GM19035 (cell line): ENCODE data around the gene MAP2K3.
A peak's percentile ranks its signal among the peaks of the same experiment; 100 is the strongest.
"Not testable (repeated sequence)": the region's sequence is repeated elsewhere in the genome, so short reads cannot be mapped to it uniquely, and the experiment has no call there.

ENCODE experiments used
- ATAC-seq: cut with Tn5 transposase; IDR thresholded peaks from one replicate; pipeline ENCODE4 v1.9.1; 2021; ENCODE audit not compliant: unreplicated experiment

MAP2K3 gene

GRCh38 chr17:21310061-21310765 is 25.7 kb downstream of the MAP2K3 start:
- not testable (repeated sequence) for ATAC-seq

GRCh38 chr17:21310766-21311602 is 26.5 kb downstream of the MAP2K3 start:
- ATAC-seq: not testable (repeated sequence)

GRCh38 chr17:21313320-21313719 is 28.8 kb downstream of the MAP2K3 start:
- no peak for ATAC-seq

- ATAC-seq: not testable (repeated sequence)
Observed at GRCh38 chr17:21313761-21314160, 29.2 kb downstream of the MAP2K3 start.

- ATAC-seq: not testable (repeated sequence)
Observed at GRCh38 chr17:21314261-21314664, 29.8 kb downstream of the MAP2K3 start.

- not testable (repeated sequence) for ATAC-seq
Observed at GRCh38 chr17:21314701-21315111, 30.2 kb downstream of the MAP2K3 start.

GRCh38 chr17:21315246-21316000 is 30.9 kb downstream of the MAP2K3 start:
- ATAC-seq: not testable (repeated sequence)

- ATAC-seq: peak; percentile 55
Observed at GRCh38 chr17:21316212-21316886, 31.8 kb downstream of the MAP2K3 start.

GRCh38 chr17:21316887-21317500 is 32.5 kb downstream of the MAP2K3 start:
- peak; percentile 17 for ATAC-seq

GRCh38 chr17:21317821-21318220 is 33.3 kb downstream of the MAP2K3 start:
- not testable (repeated sequence) for ATAC-seq

GRCh38 chr17:21318439-21318838 is 33.9 kb downstream of the MAP2K3 start:
- no peak for ATAC-seq

- ATAC-seq: not testable (repeated sequence)
Observed at GRCh38 chr17:21318856-21319255, 34.3 kb downstream of the MAP2K3 start.

- ATAC-seq: not testable (repeated sequence)
Observed at GRCh38 chr17:21319256-21319655, 34.7 kb downstream of the MAP2K3 start.

- ATAC-seq: not testable (repeated sequence)
Observed at GRCh38 chr17:21319686-21320375, 35.3 kb downstream of the MAP2K3 start.

GRCh38 chr17:21320430-21320829 is 35.9 kb downstream of the MAP2K3 start:
- ATAC-seq: not testable (repeated sequence)

- not testable (repeated sequence) for ATAC-seq
Observed at GRCh38 chr17:21321061-21321460, 36.5 kb downstream of the MAP2K3 start.

- ATAC-seq: not testable (repeated sequence)
Observed at GRCh38 chr17:21321744-21322191, 37.3 kb downstream of the MAP2K3 start.

GRCh38 chr17:21323257-21324111 is 39.0 kb downstream of the MAP2K3 start:
- ATAC-seq: not testable (repeated sequence)

GRCh38 chr17:21324741-21325140 is 40.2 kb downstream of the MAP2K3 start:
- not testable (repeated sequence) for ATAC-seq
